ENCODE measurements around the gene ANKS3. TPM values are rescaled to one million over a fixed set of nuclear protein-coding genes. Genes with fewer than 3 reads are reported as not detected.

ANKS3 gene
- total RNA-seq, 1 donor, result 22.0 TPM

DNA sequence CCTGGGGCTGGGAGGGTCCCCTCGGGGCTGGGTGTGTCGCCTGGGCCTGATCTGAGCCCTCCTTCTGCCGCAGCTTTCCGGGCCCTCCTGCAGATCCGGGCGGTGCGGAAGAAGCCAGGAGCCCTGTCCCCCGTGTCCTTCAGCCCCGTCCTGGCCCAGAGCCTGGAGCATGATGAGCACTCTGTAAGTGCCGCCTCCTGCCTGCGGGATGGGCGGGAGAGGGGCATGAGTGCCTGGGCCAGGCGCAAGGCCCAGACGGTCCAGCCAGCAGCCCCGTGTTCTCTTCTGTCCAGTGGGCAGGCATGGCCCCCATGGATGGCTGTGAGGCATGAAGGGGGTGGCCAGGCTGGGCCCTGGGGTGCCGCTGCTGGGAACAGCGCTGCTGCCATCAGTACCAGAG lies 56.7 kb downstream of the ANKS3 start:
- TF ChIP-seq, protein P1, sequence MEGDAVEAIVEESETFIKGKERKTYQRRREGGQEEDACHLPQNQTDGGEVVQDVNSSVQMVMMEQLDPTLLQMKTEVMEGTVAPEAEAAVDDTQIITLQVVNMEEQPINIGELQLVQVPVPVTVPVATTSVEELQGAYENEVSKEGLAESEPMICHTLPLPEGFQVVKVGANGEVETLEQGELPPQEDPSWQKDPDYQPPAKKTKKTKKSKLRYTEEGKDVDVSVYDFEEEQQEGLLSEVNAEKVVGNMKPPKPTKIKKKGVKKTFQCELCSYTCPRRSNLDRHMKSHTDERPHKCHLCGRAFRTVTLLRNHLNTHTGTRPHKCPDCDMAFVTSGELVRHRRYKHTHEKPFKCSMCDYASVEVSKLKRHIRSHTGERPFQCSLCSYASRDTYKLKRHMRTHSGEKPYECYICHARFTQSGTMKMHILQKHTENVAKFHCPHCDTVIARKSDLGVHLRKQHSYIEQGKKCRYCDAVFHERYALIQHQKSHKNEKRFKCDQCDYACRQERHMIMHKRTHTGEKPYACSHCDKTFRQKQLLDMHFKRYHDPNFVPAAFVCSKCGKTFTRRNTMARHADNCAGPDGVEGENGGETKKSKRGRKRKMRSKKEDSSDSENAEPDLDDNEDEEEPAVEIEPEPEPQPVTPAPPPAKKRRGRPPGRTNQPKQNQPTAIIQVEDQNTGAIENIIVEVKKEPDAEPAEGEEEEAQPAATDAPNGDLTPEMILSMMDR (IDR thresholded peaks at IDR 0.05; ENCODE audit: insufficient read depth, low read length), result no peak
- no peak for DNase-seq (ENCODE audit: low read depth)

DNA sequence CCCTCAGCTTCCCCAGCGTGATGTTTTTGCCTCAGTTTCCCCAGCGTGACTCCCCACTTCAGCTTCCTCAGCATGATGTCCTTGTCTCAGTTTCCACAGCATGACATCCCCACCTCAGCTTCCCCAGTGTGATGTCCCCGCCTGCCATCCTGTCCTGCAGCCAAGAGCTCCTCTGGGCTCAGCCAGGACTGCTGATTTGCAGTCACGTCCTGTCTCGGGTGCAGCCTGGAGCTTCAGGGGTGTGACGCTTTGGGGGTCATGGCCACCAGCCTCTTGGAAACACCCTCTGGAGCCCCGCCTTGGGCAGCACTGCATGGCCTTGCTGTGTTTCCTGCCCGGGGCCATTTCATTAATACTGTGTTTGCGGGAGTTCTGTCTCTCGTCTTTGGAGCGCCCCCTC lies 57.2 kb downstream of the ANKS3 start:
- TF ChIP-seq, protein P1 (IDR thresholded peaks at IDR 0.05; ENCODE audit: insufficient read depth, low read length), result no peak
- H3K4me3 ChIP-seq (ENCODE audit: low read depth, low read length), result no peak overlapping the region
- no peak for DNase-seq (ENCODE audit: low read depth)

More for the DNA sequence above, 56.7 kb downstream of the ANKS3 start:
- H3K4me3 ChIP-seq (ENCODE audit: low read depth, low read length), result no peak overlapping the region

DNA sequence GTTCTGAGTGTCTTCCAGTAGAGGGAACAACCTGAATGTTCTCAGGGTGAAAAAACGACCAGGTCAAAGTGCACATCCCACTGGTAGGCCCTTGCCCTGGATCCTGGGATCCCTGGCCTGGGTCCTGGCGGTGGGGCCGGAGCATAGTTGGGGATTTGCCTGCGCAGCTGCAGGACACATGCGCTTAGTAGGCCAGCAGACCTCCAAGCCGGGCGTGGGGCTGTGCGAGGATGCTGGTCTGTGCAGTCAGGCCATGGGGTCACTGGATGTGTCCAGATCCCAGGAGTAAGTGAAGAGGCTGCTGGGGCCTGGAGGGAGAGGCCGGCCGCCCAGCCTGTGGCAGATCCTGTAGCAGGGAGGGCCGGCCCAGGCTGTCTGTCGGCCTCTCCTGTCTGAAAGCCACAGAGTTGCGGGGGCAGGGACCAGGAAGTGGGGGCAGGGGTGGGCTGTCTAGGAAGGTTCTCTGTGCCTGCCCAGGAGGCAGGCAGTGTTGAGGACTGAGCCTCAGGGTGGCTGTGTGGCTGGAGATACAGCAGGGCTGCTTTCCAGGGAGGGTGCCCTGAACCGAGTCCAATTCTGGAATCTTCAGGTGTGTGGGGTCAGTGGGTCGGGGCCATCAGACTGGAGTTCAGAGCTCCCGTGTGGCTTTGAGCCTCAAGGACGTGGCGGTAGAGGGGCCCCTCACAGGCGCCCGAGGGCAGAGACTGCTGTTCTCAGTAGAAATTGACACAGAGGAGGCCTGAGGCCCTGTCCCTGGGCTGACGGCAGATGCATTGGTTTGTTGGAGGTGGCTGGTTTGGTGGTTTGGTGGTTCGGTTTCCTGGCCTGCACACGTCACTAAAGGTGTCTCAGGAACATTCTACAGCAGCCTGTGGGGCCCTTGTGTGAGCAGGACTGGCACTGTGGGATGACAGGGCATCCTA lies 57.9 kb downstream of the ANKS3 start:
- H3K4me3 ChIP-seq (ENCODE audit: low read depth, low read length), result no peak overlapping the region
- DNase-seq (ENCODE audit: low read depth), result no peak
- TF ChIP-seq, protein P1 (IDR thresholded peaks at IDR 0.05; ENCODE audit: insufficient read depth, low read length), result no peak

DNA sequence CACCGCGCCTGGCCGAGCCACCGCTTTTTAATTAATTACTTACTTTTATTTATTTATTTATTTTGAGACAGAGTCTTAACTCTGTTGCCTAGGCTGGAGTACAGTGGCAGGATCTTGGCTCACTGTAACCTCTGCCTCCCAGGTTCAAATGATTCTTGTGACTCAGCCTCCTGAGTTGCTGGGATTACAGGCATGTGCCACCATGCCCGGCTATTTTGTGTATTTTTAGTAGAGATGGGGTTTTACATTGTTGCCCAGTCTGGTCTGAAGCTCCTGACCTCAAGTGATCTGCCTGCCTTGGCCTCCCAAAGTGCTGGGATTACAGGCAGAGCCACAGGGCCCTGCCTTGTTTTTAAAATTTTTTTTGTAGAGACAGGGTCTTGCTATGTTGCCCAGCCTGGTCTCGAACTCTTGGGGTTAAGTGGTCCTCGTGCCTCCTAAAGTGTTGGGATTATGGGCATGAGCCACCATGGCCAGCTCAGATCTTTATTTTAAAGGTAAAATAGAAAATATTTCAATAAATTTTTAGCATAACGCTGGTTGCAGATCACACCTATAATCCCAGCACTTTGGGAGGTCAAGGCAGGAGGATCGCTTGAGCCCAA lies 59.0 kb downstream of the ANKS3 start:
- no peak for DNase-seq (ENCODE audit: low read depth)

DNA sequence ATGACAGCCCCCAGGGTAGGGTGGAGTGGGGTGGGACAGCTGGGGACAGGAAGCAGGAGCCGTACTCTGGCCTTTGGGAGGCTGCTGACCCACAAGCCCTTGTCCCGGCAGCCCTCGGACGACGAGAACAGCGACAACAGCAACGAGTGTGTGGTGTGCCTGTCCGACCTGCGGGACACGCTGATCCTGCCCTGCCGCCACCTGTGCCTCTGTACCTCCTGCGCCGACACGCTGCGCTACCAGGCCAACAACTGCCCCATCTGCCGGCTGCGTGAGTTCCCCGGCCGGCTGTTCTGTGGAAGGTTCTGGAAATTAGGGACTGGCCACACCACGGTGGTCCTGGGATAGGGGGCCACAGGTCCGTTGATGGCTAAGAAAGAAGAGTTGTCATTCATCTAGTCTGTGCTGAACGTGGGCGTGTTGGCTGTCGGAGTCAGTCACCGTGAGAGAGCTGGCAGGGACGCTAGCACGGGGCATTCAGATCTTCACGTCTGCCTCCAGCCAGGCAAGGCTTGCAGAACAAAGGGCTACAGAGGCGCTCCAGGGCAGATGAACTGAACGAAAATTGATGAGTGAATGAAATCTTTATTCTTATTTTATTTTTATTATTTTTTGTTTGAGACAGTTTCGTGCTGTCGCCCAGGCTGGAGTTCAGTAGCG lies 60.6 kb downstream of the ANKS3 start:
- no peak for DNase-seq (ENCODE audit: low read depth)
- H3K4me3 ChIP-seq (ENCODE audit: low read depth, low read length), result no peak overlapping the region
- TF ChIP-seq, protein P1 (IDR thresholded peaks at IDR 0.05; ENCODE audit: insufficient read depth, low read length), result no peak

More for the DNA sequence above, 59.0 kb downstream of the ANKS3 start:
- TF ChIP-seq, protein P1 (IDR thresholded peaks at IDR 0.05; ENCODE audit: insufficient read depth, low read length), result no peak
- H3K4me3 ChIP-seq (ENCODE audit: low read depth, low read length), result no peak overlapping the region

DNA sequence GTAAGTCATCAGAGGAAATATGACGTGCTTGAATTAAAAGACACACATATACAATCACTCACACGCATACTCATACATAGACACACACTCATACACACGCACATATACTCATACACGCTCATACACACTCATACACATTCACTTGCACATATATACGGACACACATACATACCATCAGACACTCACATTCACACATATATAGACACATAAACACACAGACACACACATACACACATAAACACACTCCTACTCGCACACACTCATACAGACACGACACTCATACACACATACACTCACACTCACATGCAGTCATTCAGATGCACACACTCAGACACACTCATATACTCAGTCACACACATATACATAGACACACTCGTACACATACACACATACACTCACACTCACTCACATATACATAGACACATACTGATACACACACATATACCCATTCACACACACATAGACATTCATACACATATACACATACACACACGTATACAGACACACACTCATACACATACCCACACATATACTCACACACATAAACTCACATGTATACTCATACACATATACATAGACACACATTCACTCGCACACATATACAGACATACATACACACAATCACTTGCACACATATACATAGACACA lies 65.6 kb downstream of the ANKS3 start:
- TF ChIP-seq, protein P1 (IDR thresholded peaks at IDR 0.05; ENCODE audit: insufficient read depth, low read length), result no peak
- no peak for DNase-seq (ENCODE audit: low read depth)

More for the DNA sequence above, 65.6 kb downstream of the ANKS3 start:
- no peak overlapping the region for H3K4me3 ChIP-seq (ENCODE audit: low read depth, low read length)
